BLaER1 treated with 17β-estradiol and CSF1 and Interleukin-3, amounts not matched to agents 10 nM and 100 nM (cell line): ENCODE data around the gene PCDHGA11.
"Not testable (repeated sequence)": the region's sequence is repeated elsewhere in the genome, so short reads cannot be mapped to it uniquely, and the experiment has no call there.

Experiments used
- H3K27ac ChIP-seq, 11 experiments: shearing (Covaris generic); formaldehyde crosslinking; 2 replicates each; pipeline ENCODE4 v1.8.1; 2022
- H3K27me3 ChIP-seq, 11 experiments: shearing (Covaris generic); formaldehyde crosslinking; 2 replicates each; pipeline ENCODE4 v1.8.1; 2022
- H3K36me3 ChIP-seq, 11 experiments: shearing (Covaris generic); formaldehyde crosslinking; 2 replicates each; pipeline ENCODE4 v1.8.1; 2022
- H3K4me1 ChIP-seq, 10 experiments: shearing (Covaris generic); formaldehyde crosslinking; 2 replicates each; pipeline ENCODE4 v1.8.1; 2022
- H3K4me2 ChIP-seq, 11 experiments: shearing (Covaris generic); formaldehyde crosslinking; 2 replicates each; pipeline ENCODE4 v1.8.1; 2022
- H3K4me3 ChIP-seq, 10 experiments: shearing (Covaris generic); formaldehyde crosslinking; 2 replicates each; pipeline ENCODE4 v1.8.1; 2022
- H3K9ac ChIP-seq, 11 experiments: shearing (Covaris generic); formaldehyde crosslinking; 2 replicates each; pipeline ENCODE4 v1.8.1; 2022
- H3K9me3 ChIP-seq, 11 experiments: shearing (Covaris generic); formaldehyde crosslinking; replicated peaks in 1 of 11; 2 replicates each; pipeline ENCODE4 v1.8.1; 2022
- H4K20me1 ChIP-seq, 11 experiments: shearing (Covaris generic); formaldehyde crosslinking; 2 replicates each; pipeline ENCODE4 v1.8.1; 2022
- Cebpa-rat ChIP-seq, 11 experiments: shearing (Covaris generic); IDR thresholded peaks; 2 replicates each; pipeline ENCODE4 v1.8.1; 2022

The PCDHGA11 gene

DNA sequence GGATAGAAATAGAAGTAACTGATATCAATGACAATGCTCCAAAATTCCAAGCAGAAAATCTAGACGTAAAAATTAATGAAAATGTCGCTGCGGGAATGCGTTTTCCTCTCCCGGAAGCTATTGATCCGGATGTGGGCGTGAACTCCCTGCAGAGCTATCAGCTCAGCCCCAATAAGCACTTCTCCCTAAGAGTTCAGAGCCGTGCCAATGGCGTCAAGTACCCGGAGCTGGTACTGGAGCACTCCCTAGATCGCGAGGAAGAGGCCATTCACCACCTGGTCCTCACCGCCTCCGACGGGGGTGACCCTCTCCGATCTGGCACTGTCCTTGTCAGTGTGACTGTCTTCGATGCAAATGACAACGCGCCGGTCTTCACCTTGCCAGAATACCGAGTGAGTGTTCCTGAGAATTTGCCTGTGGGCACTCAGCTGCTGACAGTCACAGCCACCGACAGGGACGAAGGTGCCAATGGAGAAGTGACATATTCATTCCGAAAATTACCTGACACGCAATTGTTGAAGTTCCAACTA, 7.2 kb upstream of the PCDHGA11 start:
- Histone ChIP-seq H3K36me3 (peaks cover 0 to 10% (median 0%) of the 10 kb centered on the region in 11 experiments; a peak in 4 of 22 replicates), H4K20me1 (no peaks in the 10 kb centered on the region), H3K27me3 (peaks cover 16 to 41% (median 24%) of the 10 kb centered on the region in 11 experiments), H3K4me3 (peak overlapping the region; percentile 53 to 69 (median 60)), H3K9ac (peak overlapping the region in 10 of 11 experiments; percentile 49 to 72 (median 63); a peak in 12 of 22 replicates), H3K27ac (no peak overlapping the region), H3K4me2 (peak overlapping the region; percentile 62 to 85 (median 76)), H3K4me1 (peaks cover 0 to 21% (median 10%) of the 10 kb centered on the region in 10 experiments; a peak in 14 of 20 replicates), H3K9me3 (peaks cover 46 to 57% (median 49%) of the 10 kb centered on the region in 11 experiments)
- no peak for TF ChIP-seq Cebpa-rat (IDR thresholded peaks at IDR 0.05)

DNA sequence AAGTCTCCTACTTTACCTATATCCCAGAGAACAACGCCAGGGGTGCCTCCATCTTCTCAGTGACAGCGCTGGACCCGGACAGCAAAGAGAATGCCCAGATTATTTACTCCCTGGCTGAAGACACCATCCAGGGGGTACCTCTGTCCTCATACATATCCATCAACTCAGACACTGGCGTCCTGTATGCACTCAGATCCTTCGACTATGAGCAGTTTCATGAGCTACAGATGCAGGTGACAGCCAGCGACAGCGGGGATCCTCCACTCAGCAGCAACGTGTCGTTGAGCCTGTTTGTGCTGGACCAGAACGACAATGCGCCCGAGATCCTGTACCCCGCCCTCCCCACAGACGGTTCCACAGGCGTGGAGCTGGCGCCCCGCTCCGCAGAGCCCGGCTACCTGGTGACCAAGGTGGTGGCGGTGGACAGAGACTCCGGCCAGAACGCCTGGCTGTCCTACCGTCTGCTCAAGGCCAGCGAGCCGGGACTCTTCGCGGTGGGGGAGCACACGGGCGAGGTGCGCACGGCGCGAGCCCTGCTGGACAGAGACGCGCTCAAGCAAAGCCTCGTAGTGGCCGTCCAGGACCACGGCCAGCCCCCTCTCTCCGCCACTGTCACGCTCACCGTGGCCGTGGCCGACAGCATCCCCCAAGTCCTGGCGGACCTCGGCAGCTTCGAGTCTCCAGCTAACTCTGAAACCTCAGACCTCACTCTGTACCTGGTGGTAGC, 6.1 kb upstream of the PCDHGA11 start:
- not testable (repeated sequence) for H3K27ac ChIP-seq, H3K9ac ChIP-seq, H4K20me1 ChIP-seq
- Histone ChIP-seq H3K4me2 (peak overlapping the region; percentile 54 to 85 (median 71); a peak in 21 of 22 replicates), H3K4me1 (peaks cover 0 to 21% (median 10%) of the 10 kb centered on the region in 10 experiments; a peak in 14 of 20 replicates), H3K9me3 (peaks cover 46 to 57% (median 49%) of the 10 kb centered on the region in 11 experiments), H3K27me3 (peaks cover 16 to 46% (median 29%) of the 10 kb centered on the region in 11 experiments), H3K36me3 (peaks cover 0 to 21% (median 10%) of the 10 kb centered on the region in 11 experiments; a peak in 11 of 22 replicates), H3K4me3 (peak overlapping the region in 6 of 10 experiments; percentile 9 to 41 (median 24); a peak in 2 of 20 replicates)

DNA sequence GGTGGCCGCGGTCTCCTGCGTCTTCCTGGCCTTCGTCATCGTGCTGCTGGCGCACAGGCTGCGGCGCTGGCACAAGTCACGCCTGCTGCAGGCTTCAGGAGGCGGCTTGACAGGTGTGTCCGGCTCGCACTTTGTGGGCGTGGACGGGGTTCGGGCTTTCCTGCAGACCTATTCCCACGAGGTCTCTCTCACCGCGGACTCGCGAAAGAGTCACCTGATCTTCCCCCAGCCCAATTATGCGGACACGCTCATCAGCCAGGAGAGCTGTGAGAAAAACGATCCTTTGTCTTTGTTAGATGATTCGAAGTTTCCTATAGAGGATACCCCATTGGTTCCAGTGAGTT, 5.6 kb upstream of the PCDHGA11 start:
- peaks cover 0 to 20% (median 13%) of the 10 kb centered on the region in 11 experiments; a peak in 11 of 22 replicates for H3K36me3 ChIP-seq
- H3K4me1 ChIP-seq: peaks cover 0 to 21% (median 10%) of the 10 kb centered on the region in 10 experiments; a peak in 14 of 20 replicates
- not testable (repeated sequence) for H4K20me1 ChIP-seq, H3K27ac ChIP-seq, H3K9ac ChIP-seq
- H3K4me3 ChIP-seq: peak overlapping the region in 8 of 10 experiments; percentile 9 to 45 (median 28); a peak in 4 of 20 replicates
- peak overlapping the region; percentile 54 to 75 (median 70) for H3K4me2 ChIP-seq
- peaks cover 16 to 49% (median 32%) of the 10 kb centered on the region in 11 experiments for H3K27me3 ChIP-seq
- peaks cover 46 to 57% (median 49%) of the 10 kb centered on the region in 11 experiments for H3K9me3 ChIP-seq

DNA sequence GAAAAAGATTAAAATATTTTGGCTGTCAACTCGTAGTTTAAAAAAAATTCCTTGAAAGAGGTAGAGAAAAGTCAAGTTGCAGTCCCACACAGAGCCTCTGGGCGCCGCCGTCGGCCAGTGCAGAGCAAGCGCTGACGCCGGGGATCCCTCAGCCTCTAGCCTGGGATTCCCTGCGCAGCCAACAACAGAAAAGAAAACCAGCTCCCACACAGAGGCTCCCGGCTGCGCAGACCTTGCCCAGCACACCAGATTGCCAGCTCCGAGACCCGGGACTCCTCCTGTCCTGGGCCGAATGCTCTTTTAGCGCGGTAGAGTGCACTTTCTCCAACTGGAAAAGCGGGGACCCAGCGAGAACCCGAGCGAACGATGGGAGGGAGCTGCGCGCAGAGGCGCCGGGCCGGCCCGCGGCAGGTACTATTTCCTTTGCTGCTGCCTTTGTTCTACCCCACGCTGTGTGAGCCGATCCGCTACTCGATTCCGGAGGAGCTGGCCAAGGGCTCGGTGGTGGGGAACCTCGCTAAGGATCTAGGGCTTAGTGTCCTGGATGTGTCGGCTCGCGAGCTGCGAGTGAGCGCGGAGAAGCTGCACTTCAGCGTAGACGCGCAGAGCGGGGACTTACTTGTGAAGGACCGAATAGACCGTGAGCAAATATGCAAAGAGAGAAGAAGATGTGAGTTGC, 3.2 kb upstream of the PCDHGA11 start, which contains the start of gene PCDHGB7:
TSS of gene PCDHGB7 (plus strand) at position 184 of the 679 bp plus-strand sequence. CDS start at position 367, 183 bp downstream.
- not testable (repeated sequence) for H3K27ac ChIP-seq, H4K20me1 ChIP-seq, H3K9ac ChIP-seq
- Histone ChIP-seq H3K4me1 (peaks cover 0 to 21% (median 10%) of the 10 kb centered on the region in 10 experiments; a peak in 14 of 20 replicates), H3K27me3 (peaks cover 24 to 68% (median 53%) of the 10 kb centered on the region in 11 experiments), H3K4me3 (peak within 1 kb of the TSS; percentile 37 to 60 (median 44); a peak in 17 of 20 replicates), H3K36me3 (peaks cover 0 to 39% (median 27%) of the 10 kb centered on the region in 11 experiments; a peak in 14 of 22 replicates), H3K4me2 (peak within 1 kb of the TSS in 9 of 11 experiments; percentile 9 to 47 (median 26); a peak in 7 of 22 replicates), H3K9me3 (peaks cover 67 to 80% (median 71%) of the 10 kb centered on the region in 11 experiments)

DNA sequence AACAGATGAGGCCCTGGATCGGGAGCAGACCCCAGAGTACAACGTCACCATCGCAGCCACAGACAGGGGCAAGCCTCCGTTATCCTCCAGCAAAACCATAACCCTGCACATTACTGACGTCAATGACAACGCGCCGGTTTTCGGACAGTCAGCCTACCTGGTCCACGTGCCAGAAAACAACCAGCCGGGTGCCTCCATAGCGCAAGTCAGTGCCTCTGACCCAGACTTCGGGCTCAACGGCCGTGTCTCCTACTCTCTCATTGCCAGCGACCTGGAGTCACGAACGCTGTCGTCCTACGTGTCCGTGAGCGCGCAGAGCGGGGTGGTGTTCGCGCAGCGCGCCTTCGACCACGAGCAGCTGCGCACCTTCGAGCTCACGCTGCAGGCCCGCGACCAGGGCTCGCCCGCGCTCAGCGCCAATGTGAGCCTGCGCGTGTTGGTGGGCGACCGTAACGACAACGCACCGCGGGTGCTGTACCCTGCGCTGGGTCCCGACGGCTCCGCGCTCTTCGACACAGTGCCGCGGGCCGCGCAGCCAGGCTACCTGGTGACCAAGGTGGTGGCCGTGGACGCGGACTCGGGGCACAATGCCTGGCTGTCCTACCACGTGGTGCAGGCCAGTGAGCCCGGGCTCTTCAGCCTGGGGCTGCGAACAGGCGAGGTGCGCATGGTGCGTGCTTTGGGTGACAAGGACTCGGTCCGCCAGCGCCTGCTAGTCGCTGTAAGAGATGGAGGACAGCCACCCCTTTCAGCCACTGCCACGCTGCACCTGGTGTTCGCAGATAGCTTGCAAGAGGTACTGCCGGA, 1.6 kb upstream of the PCDHGA11 start:
- H3K27ac ChIP-seq: no peak overlapping the region
- H4K20me1 ChIP-seq: no peaks in the 10 kb centered on the region
- TF ChIP-seq Cebpa-rat (IDR thresholded peaks at IDR 0.05): no peak
- no peak overlapping the region for H3K9ac ChIP-seq
- H3K36me3 ChIP-seq: peaks cover 0 to 47% (median 27%) of the 10 kb centered on the region in 11 experiments; a peak in 14 of 22 replicates
- H3K4me3 ChIP-seq: peak overlapping the region in 4 of 10 experiments; percentile 23 to 48 (median 37); a peak in 3 of 20 replicates
- no peak overlapping the region for H3K4me2 ChIP-seq
- H3K9me3 ChIP-seq: peaks cover 73 to 82% (median 76%) of the 10 kb centered on the region in 11 experiments
- peaks cover 0 to 16% (median 7%) of the 10 kb centered on the region in 10 experiments; a peak in 13 of 20 replicates for H3K4me1 ChIP-seq
- H3K27me3 ChIP-seq: peaks cover 14 to 54% (median 43%) of the 10 kb centered on the region in 11 experiments

DNA sequence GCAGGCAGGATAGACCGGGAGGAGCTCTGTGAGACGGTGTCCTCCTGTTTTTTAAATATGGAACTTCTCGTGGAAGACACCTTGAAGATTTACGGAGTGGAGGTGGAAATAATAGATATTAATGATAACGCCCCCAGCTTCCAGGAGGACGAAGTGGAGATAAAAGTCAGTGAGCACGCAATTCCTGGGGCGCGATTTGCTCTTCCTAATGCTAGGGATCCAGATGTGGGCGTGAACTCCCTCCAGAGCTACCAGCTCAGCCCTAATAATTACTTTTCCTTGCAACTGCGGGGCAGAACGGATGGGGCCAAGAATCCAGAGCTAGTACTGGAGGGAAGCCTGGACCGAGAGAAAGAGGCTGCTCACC, 621 bp downstream of the PCDHGA11 start:
- Histone ChIP-seq H3K4me1 (no peaks in the 10 kb centered on the region), H3K4me2 (no peak overlapping the region), H3K9ac (no peak overlapping the region), H3K27me3 (peaks cover 8 to 42% (median 31%) of the 10 kb centered on the region in 11 experiments; a peak in 20 of 22 replicates), H3K9me3 (peaks cover 63 to 81% (median 70%) of the 10 kb centered on the region in 11 experiments), H3K4me3 (peak overlapping the region in 4 of 10 experiments; percentile 14 to 35 (median 16); a peak in 1 of 20 replicates), H4K20me1 (no peaks in the 10 kb centered on the region), H3K27ac (no peak overlapping the region), H3K36me3 (peaks cover 0 to 55% (median 31%) of the 10 kb centered on the region in 11 experiments; a peak in 14 of 22 replicates)
- no peak for TF ChIP-seq Cebpa-rat (IDR thresholded peaks at IDR 0.05)

DNA sequence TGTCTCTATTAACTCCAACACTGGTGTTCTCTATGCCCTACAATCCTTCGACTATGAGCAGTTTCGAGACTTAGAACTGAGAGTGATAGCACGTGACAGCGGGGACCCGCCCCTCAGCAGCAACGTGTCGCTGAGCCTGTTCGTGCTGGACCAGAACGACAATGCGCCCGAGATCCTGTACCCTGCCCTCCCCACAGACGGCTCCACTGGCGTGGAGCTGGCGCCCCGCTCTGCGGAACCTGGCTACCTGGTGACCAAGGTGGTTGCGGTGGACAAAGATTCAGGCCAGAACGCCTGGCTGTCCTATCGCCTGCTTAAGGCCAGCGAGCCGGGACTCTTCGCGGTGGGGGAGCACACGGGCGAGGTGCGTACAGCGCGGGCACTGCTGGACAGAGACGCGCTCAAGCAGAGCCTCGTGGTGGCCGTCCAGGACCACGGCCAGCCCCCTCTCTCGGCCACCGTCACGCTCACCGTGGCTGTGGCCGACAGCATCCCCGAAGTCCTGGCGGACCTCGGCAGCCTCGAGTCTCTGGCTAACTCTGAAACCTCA, 2.0 kb downstream of the PCDHGA11 start:
- H3K4me1 ChIP-seq: no peaks in the 10 kb centered on the region

More for the DNA sequence above, 2.0 kb downstream of the PCDHGA11 start:
- no peak for TF ChIP-seq Cebpa-rat (IDR thresholded peaks at IDR 0.05)
- Histone ChIP-seq H3K36me3 (peaks cover 9 to 68% (median 44%) of the 10 kb centered on the region in 11 experiments; a peak in 17 of 22 replicates), H3K4me3 (no peak overlapping the region), H3K4me2 (no peak overlapping the region), H3K27me3 (peaks cover 8 to 39% (median 29%) of the 10 kb centered on the region in 11 experiments; a peak in 20 of 22 replicates), H3K27ac (no peak overlapping the region), H3K9ac (no peak overlapping the region), H4K20me1 (no peaks in the 10 kb centered on the region), H3K9me3 (peaks cover 64 to 89% (median 71%) of the 10 kb centered on the region in 11 experiments)
